ENCODE measurements around the gene COL11A2.
"Not testable (repeated sequence)": the region's sequence is repeated elsewhere in the genome, so short reads cannot be mapped to it uniquely, and the experiment has no call there.

The COL11A2 gene

GRCh38 chr6:33151050-33151449 is 41.2 kb downstream of the COL11A2 start:
- Histone ChIP-seq H3K9me3 (ENCODE audit: insufficient read depth, low read length, severe bottlenecking) (peaks cover 3% of the 10 kb centered on the region), H4K20me1 (ENCODE audit: insufficient read depth, low read length) (no peaks in the 10 kb centered on the region), H2AFZ (ENCODE audit: low read depth, low read length) (no peak overlapping the region), H3K4me3 (ENCODE audit: low read depth in 1 of 2, low read length in 2 of 2) (no peak overlapping the region), H3K79me2 (ENCODE audit: insufficient read depth, low read length) (no peaks in the 10 kb centered on the region), H3K36me3 (ENCODE audit: insufficient read depth, low read length) (no peaks in the 10 kb centered on the region), H3K27ac (ENCODE audit: low read length) (no peak overlapping the region), H3K9ac (ENCODE audit: low read depth, low read length) (no peak overlapping the region), H3K4me1 (ENCODE audit: insufficient read depth, low read length) (no peaks in the 10 kb centered on the region), H3K4me2 (ENCODE audit: insufficient read depth, low read length) (no peak overlapping the region), H3K27me3 (ENCODE audit: insufficient read depth, low read length, poor library complexity) (peaks cover 3% of the 10 kb centered on the region)
- ATAC-seq (ENCODE audit: insufficient read depth, low read depth) (no peak), DNase-seq (no peak)
- no peak for TF ChIP-seq CTCF (IDR thresholded peaks at IDR 0.05; ENCODE audit: borderline replicate concordance, extremely low read depth, low read length, poor library complexity, severe bottlenecking)
- TF ChIP-seq EZH2 (IDR thresholded peaks at IDR 0.05; ENCODE audit: borderline replicate concordance, low read depth, low read length, severe bottlenecking): no peak

GRCh38 chr6:33150560-33150959 is 41.7 kb downstream of the COL11A2 start:
- not testable (repeated sequence) for H3K27ac ChIP-seq (ENCODE audit: low read length); H2AFZ ChIP-seq (ENCODE audit: low read depth, low read length); H3K4me1 ChIP-seq (ENCODE audit: insufficient read depth, low read length); H3K27me3 ChIP-seq (ENCODE audit: insufficient read depth, low read length, poor library complexity); H3K4me2 ChIP-seq (ENCODE audit: insufficient read depth, low read length); H3K9me3 ChIP-seq (ENCODE audit: insufficient read depth, low read length, severe bottlenecking); H4K20me1 ChIP-seq (ENCODE audit: insufficient read depth, low read length); DNase-seq; ATAC-seq (ENCODE audit: insufficient read depth, low read depth); H3K36me3 ChIP-seq (ENCODE audit: insufficient read depth, low read length); H3K4me3 ChIP-seq (ENCODE audit: low read depth in 1 of 2, low read length in 2 of 2); H3K9ac ChIP-seq (ENCODE audit: low read depth, low read length); H3K79me2 ChIP-seq (ENCODE audit: insufficient read depth, low read length)

DNA sequence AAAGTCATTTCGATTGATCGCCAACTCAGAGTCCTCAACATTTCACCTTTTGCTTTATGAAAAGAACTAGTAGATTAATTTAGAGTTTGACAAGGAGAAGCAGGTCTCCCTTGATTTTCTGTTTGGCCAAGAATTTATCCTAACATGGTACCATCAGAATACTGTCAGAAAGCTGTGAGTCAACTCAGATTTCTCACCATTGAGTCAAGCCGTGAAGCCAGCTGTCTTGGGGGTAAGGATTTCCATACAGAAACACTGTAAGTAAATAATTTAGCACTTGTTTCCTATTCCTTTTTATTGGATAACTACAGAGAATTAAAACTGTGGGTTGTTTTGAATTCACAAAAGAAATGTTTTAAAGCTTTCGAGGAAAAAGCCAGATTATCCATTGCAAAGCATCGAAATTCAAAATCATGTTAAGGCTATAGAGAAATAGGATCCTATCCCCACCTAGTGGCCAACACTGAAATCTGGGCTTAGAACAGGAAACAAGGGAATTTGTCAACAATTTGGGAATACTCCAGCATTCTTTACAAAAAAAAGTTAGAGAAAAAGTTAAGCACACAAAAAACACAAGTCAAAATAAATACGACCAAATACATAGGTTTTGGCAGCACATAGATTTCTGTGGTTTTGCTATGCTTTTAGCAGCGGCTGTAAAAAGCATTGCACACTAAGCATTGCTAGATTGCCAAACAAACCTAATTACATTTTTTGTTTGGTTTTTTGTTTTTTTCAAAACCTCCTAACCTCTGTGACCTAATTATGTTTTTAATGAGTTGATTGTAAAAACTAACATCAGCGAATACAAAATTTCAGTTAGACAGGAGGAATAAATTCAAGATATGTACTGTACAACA is 44.2 kb downstream of the COL11A2 start:
- TF ChIP-seq CTCF (IDR thresholded peaks at IDR 0.05; ENCODE audit: borderline replicate concordance, extremely low read depth, low read length, poor library complexity, severe bottlenecking) (peak; percentile 83), EZH2 (IDR thresholded peaks at IDR 0.05; ENCODE audit: borderline replicate concordance, low read depth, low read length, severe bottlenecking) (no peak)
- no peak for DNase-seq
- Histone ChIP-seq H3K9ac (ENCODE audit: low read depth, low read length) (no peak overlapping the region), H3K4me2 (ENCODE audit: insufficient read depth, low read length) (no peak overlapping the region), H3K4me1 (ENCODE audit: insufficient read depth, low read length) (no peaks in the 10 kb centered on the region), H3K79me2 (ENCODE audit: insufficient read depth, low read length) (no peaks in the 10 kb centered on the region), H2AFZ (ENCODE audit: low read depth, low read length) (no peak overlapping the region), H3K4me3 (ENCODE audit: low read depth in 1 of 2, low read length in 2 of 2) (no peak overlapping the region), H3K27me3 (ENCODE audit: insufficient read depth, low read length, poor library complexity) (peaks cover 3% of the 10 kb centered on the region), H3K27ac (ENCODE audit: low read length) (no peak overlapping the region), H4K20me1 (ENCODE audit: insufficient read depth, low read length) (no peaks in the 10 kb centered on the region), H3K36me3 (ENCODE audit: insufficient read depth, low read length) (no peaks in the 10 kb centered on the region), H3K9me3 (ENCODE audit: insufficient read depth, low read length, severe bottlenecking) (peaks cover 3% of the 10 kb centered on the region)
- ATAC-seq (ENCODE audit: insufficient read depth, low read depth): no peak

DNA sequence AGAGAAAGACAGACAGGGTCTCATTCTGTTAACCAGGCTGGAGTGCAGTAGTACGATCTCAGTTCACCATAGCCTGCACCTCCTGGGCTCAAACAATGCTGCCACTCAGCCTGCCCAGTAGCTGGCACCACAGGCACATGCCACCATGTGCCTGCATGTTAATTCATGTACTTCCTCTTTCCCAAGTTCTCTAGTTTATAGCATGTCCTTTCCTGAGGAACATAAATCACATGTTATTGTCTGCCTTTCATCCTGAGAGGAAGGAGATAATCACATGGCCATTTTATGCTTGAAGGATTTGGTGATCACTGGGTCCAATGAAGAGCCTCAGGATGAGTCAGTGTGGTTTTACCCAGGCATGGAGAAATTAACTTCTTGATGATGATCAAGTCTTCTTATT is 47.9 kb downstream of the COL11A2 start:
- no peak overlapping the region for H3K4me3 ChIP-seq (ENCODE audit: low read depth in 1 of 2, low read length in 2 of 2)
- H3K4me1 ChIP-seq (ENCODE audit: insufficient read depth, low read length): no peaks in the 10 kb centered on the region
- H3K27me3 ChIP-seq (ENCODE audit: insufficient read depth, low read length, poor library complexity): peaks cover 17% of the 10 kb centered on the region
- no peak for DNase-seq
- H3K4me2 ChIP-seq (ENCODE audit: insufficient read depth, low read length): no peak overlapping the region
- no peak overlapping the region for H3K9ac ChIP-seq (ENCODE audit: low read depth, low read length)
- H2AFZ ChIP-seq (ENCODE audit: low read depth, low read length): no peak overlapping the region
- H3K27ac ChIP-seq (ENCODE audit: low read length): no peak overlapping the region
- TF ChIP-seq CTCF (IDR thresholded peaks at IDR 0.05; ENCODE audit: borderline replicate concordance, extremely low read depth, low read length, poor library complexity, severe bottlenecking): no peak
- no peak for TF ChIP-seq EZH2 (IDR thresholded peaks at IDR 0.05; ENCODE audit: borderline replicate concordance, low read depth, low read length, severe bottlenecking)
- no peak for ATAC-seq (ENCODE audit: insufficient read depth, low read depth)
- H3K36me3 ChIP-seq (ENCODE audit: insufficient read depth, low read length): no peaks in the 10 kb centered on the region
- H3K9me3 ChIP-seq (ENCODE audit: insufficient read depth, low read length, severe bottlenecking): no peaks in the 10 kb centered on the region
- H3K79me2 ChIP-seq (ENCODE audit: insufficient read depth, low read length): no peaks in the 10 kb centered on the region
- no peaks in the 10 kb centered on the region for H4K20me1 ChIP-seq (ENCODE audit: insufficient read depth, low read length)

All from DND-41 (cell line).